SK-N-SH (cell line): Measurements from ENCODE around the gene NTN1. TPM values are rescaled to one million over a fixed set of nuclear protein-coding genes. Genes with fewer than 3 reads are reported as not detected.
A peak's percentile ranks its signal among the peaks of the same experiment; 100 is the strongest.

Source experiments
- CTCF ChIA-PET: fragments of 300-600, 350-600 bp; formaldehyde crosslinking; extraction: SDS; loops from one replicate; lab custom pipeline; 2021; lab: Yijun Ruan, JAX
- POLR2A ChIA-PET: fragments of 350-600 bp; sonication (Branson Sonifier 250); formaldehyde crosslinking; extraction: SDS; loops from one replicate; lab custom pipeline; 2020; ENCODE audit warnings: antibody characterized with exemption, inconsistent platforms; lab: Yijun Ruan, JAX
- DNase-seq: peaks from one replicate; pipeline ENCODE4 v3.0.0; 2012
- H2AFZ ChIP-seq: fragments of 200-600 bp; sonication (generic); 2 replicates; pipeline ENCODE4 v1.8.1; 2016; ENCODE audit warnings: antibody characterized with exemption, mild to moderate bottlenecking, low read depth
- H3F3A ChIP-seq: fragments of 200-600 bp; sonication (generic); replicated peaks from 2 replicates; pipeline ENCODE3; 2016; ENCODE audit warnings: antibody characterized with exemption, mild to moderate bottlenecking; ENCODE audit not compliant: insufficient read depth
- H3K27ac ChIP-seq, 2 experiments: fragments of 200-500 bp in 1 of 2; fragments of 200-600 bp in 1 of 2; sonication (Bioruptor generic) in 1 of 2; sonication (generic), shearing (Covaris generic) in 1 of 2; 2 replicates each; pipeline versions ENCODE4 v1.5.1 to v1.6.1; 2014 to 2016; ENCODE audit warnings: low read depth in 2 of 2, inconsistent platforms in 1 of 2, low read length in 1 of 2, mild to moderate bottlenecking in 1 of 2, mixed read lengths in 1 of 2
- H3K27me3 ChIP-seq: fragments of 200-600 bp; sonication (generic), shearing (Covaris generic); 2 replicates; pipeline ENCODE4 v1.6.1; 2016; ENCODE audit warnings: mixed run types; ENCODE audit not compliant: insufficient read depth
- H3K36me3 ChIP-seq, 2 experiments: fragments of 200-500 bp in 1 of 2; fragments of 200-600 bp in 1 of 2; sonication (Bioruptor generic) in 1 of 2; sonication (generic) in 1 of 2; replicated peaks in 1 of 2; 2 replicates each; pipeline versions ENCODE3 to v1.5.1; 2014 to 2016; ENCODE audit warnings: low read length in 1 of 2, mild to moderate bottlenecking in 1 of 2; ENCODE audit not compliant: insufficient read depth in 2 of 2, control insufficient read depth in 1 of 2
- H3K4me1 ChIP-seq, 2 experiments: fragments of 200-500 bp in 1 of 2; fragments of 200-600 bp in 1 of 2; sonication (Bioruptor generic) in 1 of 2; sonication (generic), shearing (Covaris generic) in 1 of 2; 2 replicates each; pipeline versions ENCODE4 v1.5.1 to v1.6.1; 2014 to 2016; ENCODE audit warnings: low read depth in 1 of 2, low read length in 1 of 2, mixed run types in 1 of 2; ENCODE audit not compliant: insufficient read depth in 2 of 2, control insufficient read depth in 1 of 2
- H3K4me2 ChIP-seq: fragments of 200-600 bp; sonication (generic), shearing (Covaris generic); 2 replicates; pipeline ENCODE4 v1.6.1; 2017; ENCODE audit warnings: mixed run types
- H3K4me3 ChIP-seq, 2 experiments: fragments of 200-500 bp in 1 of 2; fragments of 200-600 bp in 1 of 2; sonication (Bioruptor generic) in 1 of 2; sonication (generic), shearing (Covaris generic) in 1 of 2; 2 replicates each; pipeline versions ENCODE4 v1.5.1 to v1.8.1; 2014 to 2016; ENCODE audit warnings: low read depth in 2 of 2, inconsistent platforms in 1 of 2, low read length in 1 of 2, mild to moderate bottlenecking in 1 of 2, mixed read lengths in 1 of 2, moderate library complexity in 1 of 2
- H3K79me2 ChIP-seq: fragments of 200-600 bp; sonication (generic); 2 replicates; pipeline ENCODE4 v1.8.1; 2017; ENCODE audit warnings: mild to moderate bottlenecking; ENCODE audit not compliant: insufficient read depth
- H3K9ac ChIP-seq: fragments of 200-600 bp; sonication (generic); 2 replicates; pipeline ENCODE4 v1.6.1; 2017; ENCODE audit warnings: mixed run types
- H3K9me2 ChIP-seq: fragments of 200-600 bp; sonication (generic); 2 replicates; pipeline ENCODE4 v1.6.1; 2017; ENCODE audit warnings: mixed run types
- H3K9me3 ChIP-seq: fragments of 200-600 bp; sonication (generic); 2 replicates; pipeline ENCODE4 v1.6.1; 2017; ENCODE audit warnings: mixed run types, mild to moderate bottlenecking, moderate library complexity
- H4K20me1 ChIP-seq: fragments of 200-600 bp; sonication (generic); 2 replicates; pipeline ENCODE4 v1.6.1; 2017; ENCODE audit warnings: mild to moderate bottlenecking, mixed run types; ENCODE audit not compliant: insufficient read depth
- ELF1 ChIP-seq: IDR thresholded peaks from 2 replicates; pipeline ENCODE4 v1.4.0; 2012
- FOSL2 ChIP-seq: IDR thresholded peaks from 2 replicates; pipeline ENCODE4 v1.4.0; 2012; ENCODE audit warnings: low read depth, mild to moderate bottlenecking, moderate library complexity, borderline replicate concordance
- IRF3 ChIP-seq: fragments of 150-350 bp; IDR thresholded peaks from 2 replicates; pipeline ENCODE4 v1.6.1; 2016; ENCODE audit warnings: mild to moderate bottlenecking, low read depth, low read length
- MAX ChIP-seq: IDR thresholded peaks from 2 replicates; pipeline ENCODE4 v1.4.0; 2012; ENCODE audit warnings: low read depth
- NFIC ChIP-seq: IDR thresholded peaks from 2 replicates; pipeline ENCODE4 v1.4.0; 2012; ENCODE audit warnings: borderline replicate concordance
- PBX3 ChIP-seq: IDR thresholded peaks from 2 replicates; pipeline ENCODE4; 2012
- RAD21 ChIP-seq: IDR thresholded peaks from 2 replicates; pipeline ENCODE4 v1.6.1; 2012; ENCODE audit warnings: mild to moderate bottlenecking, low read length
- RCOR1 ChIP-seq: fragments of 150-350 bp; IDR thresholded peaks from 2 replicates; pipeline ENCODE4 v1.6.1; 2017; ENCODE audit warnings: antibody characterized with exemption, low read length
- RXRA ChIP-seq: IDR thresholded peaks from 2 replicates; pipeline ENCODE4 v1.4.0; 2012; ENCODE audit warnings: low read depth, mild to moderate bottlenecking, borderline replicate concordance
- SIN3A ChIP-seq: IDR thresholded peaks from 2 replicates; pipeline ENCODE4 v1.6.1; 2012; ENCODE audit warnings: low read depth, mild to moderate bottlenecking, low read length, moderate library complexity, borderline replicate concordance
- TEAD4 ChIP-seq: IDR thresholded peaks from 2 replicates; pipeline ENCODE4 v1.4.0; 2012; ENCODE audit warnings: mild to moderate bottlenecking, borderline replicate concordance; ENCODE audit not compliant: insufficient read depth
- USF2 ChIP-seq: fragments of 150-350 bp; IDR thresholded peaks from 2 replicates; pipeline ENCODE4 v1.6.1; 2017; ENCODE audit warnings: antibody characterized with exemption, low read length, low read depth, borderline replicate concordance
- YY1 ChIP-seq: IDR thresholded peaks from 2 replicates; pipeline ENCODE4 v1.4.0; 2012; ENCODE audit warnings: low read depth, mild to moderate bottlenecking
- WGBS: methylation state at CpG from one replicate; pipeline ENCODE4 v1.1.6; 2017; ENCODE audit warnings: low lambda C conversion rate; 5-methylcytosine and 5-hydroxymethylcytosine counted together
- polyA plus RNA-seq, 3 experiments: library from polyadenylated mRNA; depleted of rRNA; stranded (reverse); fragments of >200 nt; gene quantifications; 2 replicates each; pipeline ENCODE4 v1.2.3, GENCODE V29; 2012

NTN1 gene
- polyA plus RNA-seq, 1 of the 3 experiments (the other 2 are of a cell fraction): 0.05 TPM

GRCh38 chr17:9018726-9019125 lies 2.6 kb upstream of the NTN1 start:
- H3K9me3 ChIP-seq: no peaks in the 10 kb centered on the region
- no peak overlapping the region for H3K27ac ChIP-seq
- peaks cover 74% of the 10 kb centered on the region for H3K27me3 ChIP-seq
- DNase-seq: no peak
- POLR2A ChIA-PET: no interaction called here
- no peaks in the 10 kb centered on the region for H3F3A ChIP-seq
- 14% methylated on average over 4 of the region's 4 CpGs for WGBS
- H3K4me2 ChIP-seq: no peak overlapping the region
- no peak for TF ChIP-seq MAX
- no peak for TF ChIP-seq TEAD4
- TF ChIP-seq SIN3A: no peak
- no peak for TF ChIP-seq RAD21
- no peak for TF ChIP-seq RCOR1
- TF ChIP-seq IRF3: no peak
- no peak for TF ChIP-seq YY1
- TF ChIP-seq FOSL2: no peak
- TF ChIP-seq PBX3: no peak
- TF ChIP-seq NFIC: no peak
- TF ChIP-seq RXRA: no peak
- TF ChIP-seq USF2: no peak
- no peak for TF ChIP-seq ELF1
- H3K79me2 ChIP-seq: no peaks in the 10 kb centered on the region
- CTCF ChIA-PET: no interaction called here
- no peaks in the 10 kb centered on the region for H4K20me1 ChIP-seq
- H3K4me1 ChIP-seq: no peaks in the 10 kb centered on the region; a peak in 1 of 4 replicates
- no peak overlapping the region for H3K4me3 ChIP-seq
- no peak overlapping the region for H2AFZ ChIP-seq
- no peaks in the 10 kb centered on the region for H3K9me2 ChIP-seq
- no peaks in the 10 kb centered on the region for H3K36me3 ChIP-seq
- no peak overlapping the region for H3K9ac ChIP-seq

GRCh38 chr17:9020096-9020823 lies 1.1 kb upstream of the NTN1 start:
- no peak overlapping the region for H3K27ac ChIP-seq
- ChIA-PET POLR2A (no interaction called here), CTCF (interaction anchor here (1.4 kb wide), 1 partner anchor 502 kb away, joined by 4 read pairs; no protein-coding TSS in a partner anchor)
- no peak for DNase-seq
- H3K4me1 ChIP-seq: no peaks in the 10 kb centered on the region; a peak in 1 of 4 replicates
- no peaks in the 10 kb centered on the region for H3K9me3 ChIP-seq
- H2AFZ ChIP-seq: no peak overlapping the region
- no peaks in the 10 kb centered on the region for H3K9me2 ChIP-seq
- H3K4me2 ChIP-seq: peak overlapping the region; percentile 75
- peaks cover 83% of the 10 kb centered on the region for H3K27me3 ChIP-seq
- no peaks in the 10 kb centered on the region for H3F3A ChIP-seq
- H3K36me3 ChIP-seq: no peaks in the 10 kb centered on the region
- H3K79me2 ChIP-seq: no peaks in the 10 kb centered on the region
- H3K4me3 ChIP-seq: 0 out of 4 replicates have a peak overlapping the region, but pooled peaks of 1 of the 2 experiments have one; percentile 46
- H3K9ac ChIP-seq: no peak overlapping the region
- TF ChIP-seq NFIC (no peak), YY1 (no peak), FOSL2 (no peak), ELF1 (no peak)
- no peaks in the 10 kb centered on the region for H4K20me1 ChIP-seq
- 30% methylated on average over 19 of the region's 20 CpGs for WGBS
